ENCODE data around the gene TTC13.

Gene TTC13

GRCh38 chr1:230900984-230901383 lies 77.7 kb downstream of the TTC13 start:
- no peak for DNase-seq

- DNase-seq = no peak
Measured at GRCh38 chr1:230899841-230900251, 78.8 kb downstream of the TTC13 start.

GRCh38 chr1:230898748-230899147 lies 79.9 kb downstream of the TTC13 start:
- DNase-seq = no peak

- no peak for DNase-seq
Measured at GRCh38 chr1:230898144-230898543, 80.5 kb downstream of the TTC13 start.

- no peak for DNase-seq
Measured at GRCh38 chr1:230896779-230897178, 81.9 kb downstream of the TTC13 start.

GRCh38 chr1:230895452-230895851 lies 83.2 kb downstream of the TTC13 start:
- no peak for DNase-seq

- DNase-seq = no peak
Measured at GRCh38 chr1:230894664-230895063, 84.0 kb downstream of the TTC13 start.

GRCh38 chr1:230894032-230894431 lies 84.6 kb downstream of the TTC13 start:
- DNase-seq = no peak

GRCh38 chr1:230892018-230892491 lies 86.6 kb downstream of the TTC13 start:
- no peak for DNase-seq

- DNase-seq = peak; percentile 59
Measured at GRCh38 chr1:230891413-230891812, 87.2 kb downstream of the TTC13 start.

- no peak for DNase-seq
Measured at GRCh38 chr1:230884646-230885045, 94.0 kb downstream of the TTC13 start.

- DNase-seq = no peak
Measured at GRCh38 chr1:230883967-230884366, 94.7 kb downstream of the TTC13 start.

GRCh38 chr1:230879778-230880177 lies 98.9 kb downstream of the TTC13 start:
- no peak for DNase-seq

GRCh38 chr1:230878591-230878990 lies 100.1 kb downstream of the TTC13 start:
- no peak for DNase-seq

- no peak for DNase-seq
Measured at GRCh38 chr1:230877924-230878590, 100.6 kb downstream of the TTC13 start.

- DNase-seq = no peak
Measured at GRCh38 chr1:230877146-230877923, 101.3 kb downstream of the TTC13 start.

GRCh38 chr1:230876660-230877059 lies 102.0 kb downstream of the TTC13 start:
- no peak for DNase-seq

- DNase-seq = no peak
Measured at GRCh38 chr1:230875370-230875769, 103.3 kb downstream of the TTC13 start.

GRCh38 chr1:230870916-230871315 lies 107.7 kb downstream of the TTC13 start:
- no peak for DNase-seq

- no peak for DNase-seq
Measured at GRCh38 chr1:230869500-230869899, 109.2 kb downstream of the TTC13 start.

- peak; percentile 88 for DNase-seq
Measured at GRCh38 chr1:230868736-230869385, 109.8 kb downstream of the TTC13 start.

- DNase-seq = peak; percentile 88
Measured at GRCh38 chr1:230867903-230868735, 110.5 kb downstream of the TTC13 start, which contains the start of gene C1orf198. C1orf198 (minus strand) TSS chr1:230868521; CDS start chr1:230868512, 9 bp downstream.
